Heart left ventricle (tissue), 16 donors: ENCODE measurements around the gene CFAP54. TPM values are rescaled to one million over a fixed set of nuclear protein-coding genes. Genes with fewer than 3 reads are reported as not detected.

Experiments used
- ATAC-seq, 4 donors: fragments of 200-7000 bp; cut with Tn5 transposase; one replicate each; pipeline ENCODE4 v1.9.1; 2020 to 2022; ENCODE audit warnings: moderate library complexity in 4 of 4, mild to moderate bottlenecking in 3 of 4, moderate number of reproducible peaks in 1 of 4
- DNase-seq, 5 donors: peaks; one replicate each; pipeline ENCODE4 v3.0.0-alpha.2; 2020
- H3K27ac ChIP-seq, 12 donors: fragments of 200-600 bp; sonication (generic) in 4 of 12; one replicate each; pipeline versions ENCODE4 v1.5.0 to v1.8.0; 2016 to 2022; ENCODE audit warnings: mild to moderate bottlenecking in 2 of 12
- H3K27me3 ChIP-seq, 9 donors: fragments of 200-600 bp; sonication (generic) in 2 of 9; one replicate each; pipeline versions ENCODE4 v1.5.1 to v1.8.0; 2016 to 2022; ENCODE audit warnings: mild to moderate bottlenecking in 3 of 9
- H3K36me3 ChIP-seq, 9 donors: fragments of 200-600 bp; sonication (generic) in 2 of 9; one replicate each; pipeline versions ENCODE4 v1.5.0 to v1.8.0; 2018 to 2022; ENCODE audit warnings: mild to moderate bottlenecking in 2 of 9
- H3K4me1 ChIP-seq, 12 donors: fragments of 200-600 bp; sonication (generic) in 4 of 12; one replicate each; pipeline versions ENCODE4 v1.5.0 to v1.8.0; 2016 to 2022; ENCODE audit warnings: mild to moderate bottlenecking in 3 of 12
- H3K4me3 ChIP-seq, 12 donors: fragments of 200-600 bp; sonication (generic) in 4 of 12; one replicate each; pipeline versions ENCODE4 v1.5.0 to v1.8.0; 2017 to 2022; ENCODE audit warnings: mild to moderate bottlenecking in 9 of 12, moderate library complexity in 4 of 12
- H3K9me3 ChIP-seq, 12 donors: fragments of 200-600 bp; sonication (generic) in 4 of 12; one replicate each; pipeline versions ENCODE4 v1.5.0 to v1.8.0; 2016 to 2022; ENCODE audit warnings: mild to moderate bottlenecking in 1 of 12
- CTCF ChIP-seq, 12 donors: fragments of 200-600 bp; sonication (generic) in 4 of 12; IDR thresholded peaks; one replicate each; pipeline versions ENCODE4 v1.5.0 to v1.8.0; 2018 to 2022; ENCODE audit warnings: antibody characterized with exemption in 12 of 12, mild to moderate bottlenecking in 5 of 12
- POLR2A ChIP-seq, 2 donors: fragments of 450-650 bp; IDR thresholded peaks; one replicate each; pipeline ENCODE4 v1.6.1; 2017; ENCODE audit warnings: antibody characterized with exemption in 2 of 2, mild to moderate bottlenecking in 2 of 2, moderate library complexity in 2 of 2
- WGBS, 4 donors: extraction: QIAGEN DNeasy Blood & Tissue Kit in 2 of 4; methylation state at CpG; one replicate each; pipeline versions ENCODE4 v1.1.5 to v1.1.7; 2013 to 2018; 5-methylcytosine and 5-hydroxymethylcytosine counted together
- intact Hi-C, 10 donors: fragments of 100-400 bp; cut with DNase I; formaldehyde crosslinking; loops; one replicate each; pipeline versions ENCODE4 v1.11.1 to v1.14.2; 2022
- polyA plus RNA-seq, 2 donors: library from polyadenylated mRNA; stranded (reverse); fragments of 200-250 nt; gene quantifications; one replicate each; pipeline ENCODE4 v1.2.3, GENCODE V29; 2013
- total RNA-seq, 9 donors: library from RNA; depleted of rRNA in 2 of 9; stranded (reverse); fragments of >200 nt in 2 of 9; fragmentation: NEBNext Ultra II Directional in 3 of 9; extraction: Animal tissue kit (Norgen Biotek cat#: 25700) in 3 of 9; gene quantifications; one replicate each; pipeline versions ENCODE4 v1.1.0 to v1.2.4, GENCODE V29; 2016 to 2023
- donor health status: ischemic (EF 13 %, LVEDD 7.1; RV severe dilation, severe dysfunction).
- donor health status: healthy with polysubstance abuse.
- donor health status: DM: no; HTN: yes; CAD: no.
- donor health status: DM: no; HTN: no; CAD: no.
- donor health status: ischemic (EF 25% LVEDD 6.9; RV normal size, moderate dysfunction).
- donor health status: ischemic (EF 25% LVEDD 5.7; RV mildly dilated, moderate dysfunction).
- donor health status: healthy.
- donor health status: DM: yes; HTN: yes; CAD: no.
- donor health status: ischemic (EF 35%, LVEDD 5.7; RV mildly dilated, moderate dysfunction).
- donor health status: nonischemic (EF 11% LVEDD 7.7; RV severe dilation, severe dysfunction).
- donor health status: DM: yes; HTN: yes; CAD: no.
- donor health status: PGD.
- donor health status: ischemic (EF 29% LVEDD 5.4; RV normal size, mild dysfunction).
- donor health status: nonischemic (EF 23%, LVEDD 6.1; RV moderate dilation, normal function).

The CFAP54 gene
- total and polyA plus RNA-seq, 11 donors = 0.07 to 0.79 (median 0.13) TPM; not detected in 1

DNA sequence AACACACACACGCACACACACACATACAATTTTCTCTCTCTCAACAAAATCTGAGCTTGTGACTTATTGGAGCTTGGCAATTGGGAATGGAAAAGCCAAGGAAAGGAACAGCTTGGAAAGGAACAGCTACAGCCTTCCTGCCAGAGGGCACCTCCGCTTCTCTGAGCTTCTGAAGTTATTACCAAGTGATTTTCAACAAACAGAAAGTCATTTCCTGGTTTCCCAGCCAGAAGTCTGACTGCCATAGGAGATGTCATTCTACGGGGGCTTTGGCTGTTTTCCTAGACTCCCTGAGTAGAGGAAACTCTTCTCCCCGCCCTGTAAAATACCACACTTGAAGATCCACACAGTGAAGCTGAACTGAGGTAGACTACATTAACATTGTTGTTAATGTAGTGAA lies 198.3 kb downstream of the CFAP54 start:
- no peak for ATAC-seq
- Histone ChIP-seq H3K4me3 (no peak overlapping the region), H3K36me3 (no peaks in the 10 kb centered on the region), H3K9me3 (peaks cover 0 to 3% (median 0%) of the 10 kb centered on the region in 12 donors), H3K27ac (no peak overlapping the region), H3K27me3 (peaks cover 0 to 2% (median 0%) of the 10 kb centered on the region in 9 donors), H3K4me1 (no peaks in the 10 kb centered on the region)
- intact Hi-C loops = no loop called here
- no peak for DNase-seq
- 42 to 53% (median 46%) methylated on average over 4 of the region's 4 CpGs for WGBS, 4 donors
- no peak for TF ChIP-seq CTCF (IDR thresholded peaks at IDR 0.05)
- TF ChIP-seq POLR2A (IDR thresholded peaks at IDR 0.05) = no peak

DNA sequence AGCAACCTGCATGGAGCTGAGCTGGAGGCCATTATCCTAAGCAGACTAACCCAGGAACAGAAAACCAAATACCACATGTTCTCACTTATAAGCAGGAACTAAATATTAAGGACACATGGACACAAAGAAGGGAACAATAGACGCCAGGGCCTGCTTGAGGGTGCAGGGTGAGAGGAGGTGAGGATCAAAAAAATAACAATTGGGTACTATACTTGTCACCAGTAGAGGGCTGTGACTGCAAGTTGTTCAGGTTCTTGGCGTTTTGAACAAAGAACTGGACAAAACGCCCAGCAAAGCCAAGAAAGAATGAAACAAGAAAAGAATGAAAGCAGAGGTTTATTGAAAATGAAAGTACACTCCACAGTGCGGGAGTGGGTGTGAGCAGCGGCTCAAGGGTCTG lies 209.1 kb downstream of the CFAP54 start:
- Histone ChIP-seq H3K36me3 (no peaks in the 10 kb centered on the region), H3K4me3 (no peak overlapping the region), H3K27me3 (no peaks in the 10 kb centered on the region), H3K4me1 (no peaks in the 10 kb centered on the region), H3K27ac (no peak overlapping the region), H3K9me3 (no peaks in the 10 kb centered on the region)
- TF ChIP-seq CTCF (IDR thresholded peaks at IDR 0.05) (no peak), POLR2A (IDR thresholded peaks at IDR 0.05) (no peak)
- 84 to 92% (median 88%) methylated on average over 5 of the region's 5 CpGs for WGBS, 4 donors
- ATAC-seq = no peak
- intact Hi-C loops = no loop called here
- no peak for DNase-seq

GRCh38 chr12:96698965-96699364 lies 209.6 kb downstream of the CFAP54 start:
- intact Hi-C loops = no loop called here

DNA sequence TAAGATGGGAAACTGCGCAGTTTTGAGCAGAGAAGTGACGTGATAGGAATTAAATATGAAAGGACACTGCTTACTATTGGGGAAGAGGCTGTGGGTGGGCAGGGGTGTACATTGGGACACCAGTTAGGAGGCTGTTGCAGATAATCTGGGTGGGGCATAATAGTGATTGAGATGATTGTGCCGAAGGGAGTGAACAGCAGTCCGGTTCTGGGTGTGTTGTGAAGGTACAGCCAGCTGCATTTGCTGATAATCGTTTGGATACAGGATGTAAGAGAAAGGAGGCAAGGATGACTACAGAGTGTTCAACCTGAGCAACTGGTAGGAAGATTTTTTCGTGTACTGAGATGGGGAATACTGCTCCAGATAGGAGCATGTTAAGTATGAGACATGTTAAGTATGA lies 212.5 kb downstream of the CFAP54 start:
- WGBS, 4 donors = 68 to 78% (median 73%) methylated on average over 6 of the region's 6 CpGs
- no peaks in the 10 kb centered on the region for H3K9me3 ChIP-seq
- DNase-seq (no peak), ATAC-seq (no peak)
- H3K27me3 ChIP-seq = no peaks in the 10 kb centered on the region
- no peak overlapping the region for H3K27ac ChIP-seq
- no peaks in the 10 kb centered on the region for H3K36me3 ChIP-seq
- H3K4me3 ChIP-seq = no peak overlapping the region
- H3K4me1 ChIP-seq = no peaks in the 10 kb centered on the region
- intact Hi-C loops = no loop called here
- TF ChIP-seq POLR2A (IDR thresholded peaks at IDR 0.05) = no peak
- no peak for TF ChIP-seq CTCF (IDR thresholded peaks at IDR 0.05)

More at GRCh38 chr12:96698965-96699364, 209.6 kb downstream of the CFAP54 start:
- no peaks in the 10 kb centered on the region for H3K4me1 ChIP-seq
- WGBS, 4 donors = 88 to 93% (median 90%) methylated on average over 8 of the region's 8 CpGs
- no peak for ATAC-seq
- H3K4me3 ChIP-seq = no peak overlapping the region
- DNase-seq = no peak
- H3K9me3 ChIP-seq = no peaks in the 10 kb centered on the region
- TF ChIP-seq POLR2A (IDR thresholded peaks at IDR 0.05) (no peak), CTCF (IDR thresholded peaks at IDR 0.05) (no peak)
- H3K27ac ChIP-seq = no peak overlapping the region
- H3K27me3 ChIP-seq = no peaks in the 10 kb centered on the region
- no peaks in the 10 kb centered on the region for H3K36me3 ChIP-seq
